Measurements from ENCODE around the gene IPMK.

DNA sequence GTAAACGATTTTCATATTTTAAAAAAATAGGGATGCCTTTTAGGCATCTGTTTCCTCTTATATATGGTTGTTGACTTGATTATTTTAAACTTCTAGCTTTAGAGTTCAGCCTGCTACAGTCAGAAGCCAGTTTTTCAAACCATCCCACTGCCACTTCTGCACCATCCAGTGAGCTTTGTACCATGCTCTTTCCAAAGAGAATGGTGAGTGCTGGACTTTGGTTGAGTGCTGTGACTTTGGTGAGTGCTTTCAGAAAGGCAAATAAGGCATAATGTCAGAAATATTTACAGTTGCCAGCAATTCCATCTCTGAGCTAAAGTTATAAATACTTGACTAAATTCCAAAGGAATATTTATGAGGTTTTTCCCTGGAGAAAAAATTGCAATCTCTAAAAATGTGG, 117.4 kb downstream of the IPMK start:
- TF ChIP-seq, protein P1, sequence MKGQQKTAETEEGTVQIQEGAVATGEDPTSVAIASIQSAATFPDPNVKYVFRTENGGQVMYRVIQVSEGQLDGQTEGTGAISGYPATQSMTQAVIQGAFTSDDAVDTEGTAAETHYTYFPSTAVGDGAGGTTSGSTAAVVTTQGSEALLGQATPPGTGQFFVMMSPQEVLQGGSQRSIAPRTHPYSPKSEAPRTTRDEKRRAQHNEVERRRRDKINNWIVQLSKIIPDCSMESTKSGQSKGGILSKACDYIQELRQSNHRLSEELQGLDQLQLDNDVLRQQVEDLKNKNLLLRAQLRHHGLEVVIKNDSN (CRISPR knock-in tag; IDR thresholded peaks at IDR 0.05): no peak
- TF ChIP-seq, protein P2, sequence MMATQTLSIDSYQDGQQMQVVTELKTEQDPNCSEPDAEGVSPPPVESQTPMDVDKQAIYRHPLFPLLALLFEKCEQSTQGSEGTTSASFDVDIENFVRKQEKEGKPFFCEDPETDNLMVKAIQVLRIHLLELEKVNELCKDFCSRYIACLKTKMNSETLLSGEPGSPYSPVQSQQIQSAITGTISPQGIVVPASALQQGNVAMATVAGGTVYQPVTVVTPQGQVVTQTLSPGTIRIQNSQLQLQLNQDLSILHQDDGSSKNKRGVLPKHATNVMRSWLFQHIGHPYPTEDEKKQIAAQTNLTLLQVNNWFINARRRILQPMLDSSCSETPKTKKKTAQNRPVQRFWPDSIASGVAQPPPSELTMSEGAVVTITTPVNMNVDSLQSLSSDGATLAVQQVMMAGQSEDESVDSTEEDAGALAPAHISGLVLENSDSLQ (IDR thresholded peaks at IDR 0.05): no peak
- TF ChIP-seq, protein P3, sequence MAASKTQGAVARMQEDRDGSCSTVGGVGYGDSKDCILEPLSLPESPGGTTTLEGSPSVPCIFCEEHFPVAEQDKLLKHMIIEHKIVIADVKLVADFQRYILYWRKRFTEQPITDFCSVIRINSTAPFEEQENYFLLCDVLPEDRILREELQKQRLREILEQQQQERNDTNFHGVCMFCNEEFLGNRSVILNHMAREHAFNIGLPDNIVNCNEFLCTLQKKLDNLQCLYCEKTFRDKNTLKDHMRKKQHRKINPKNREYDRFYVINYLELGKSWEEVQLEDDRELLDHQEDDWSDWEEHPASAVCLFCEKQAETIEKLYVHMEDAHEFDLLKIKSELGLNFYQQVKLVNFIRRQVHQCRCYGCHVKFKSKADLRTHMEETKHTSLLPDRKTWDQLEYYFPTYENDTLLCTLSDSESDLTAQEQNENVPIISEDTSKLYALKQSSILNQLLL (CRISPR knock-in tag; IDR thresholded peaks at IDR 0.05; ENCODE audit: borderline replicate concordance): no peak
- no peak for TF ChIP-seq EZH2 (IDR thresholded peaks at IDR 0.05; ENCODE audit: borderline replicate concordance, low read depth, low read length)
- no peak for TF ChIP-seq FOXP1 (CRISPR knock-in tag; IDR thresholded peaks at IDR 0.05)
- no peak for TF ChIP-seq POLR2AphosphoS5 (IDR thresholded peaks at IDR 0.05; ENCODE audit: control insufficient read depth, insufficient read depth, low read depth, low read length)
- TF ChIP-seq, protein P4, sequence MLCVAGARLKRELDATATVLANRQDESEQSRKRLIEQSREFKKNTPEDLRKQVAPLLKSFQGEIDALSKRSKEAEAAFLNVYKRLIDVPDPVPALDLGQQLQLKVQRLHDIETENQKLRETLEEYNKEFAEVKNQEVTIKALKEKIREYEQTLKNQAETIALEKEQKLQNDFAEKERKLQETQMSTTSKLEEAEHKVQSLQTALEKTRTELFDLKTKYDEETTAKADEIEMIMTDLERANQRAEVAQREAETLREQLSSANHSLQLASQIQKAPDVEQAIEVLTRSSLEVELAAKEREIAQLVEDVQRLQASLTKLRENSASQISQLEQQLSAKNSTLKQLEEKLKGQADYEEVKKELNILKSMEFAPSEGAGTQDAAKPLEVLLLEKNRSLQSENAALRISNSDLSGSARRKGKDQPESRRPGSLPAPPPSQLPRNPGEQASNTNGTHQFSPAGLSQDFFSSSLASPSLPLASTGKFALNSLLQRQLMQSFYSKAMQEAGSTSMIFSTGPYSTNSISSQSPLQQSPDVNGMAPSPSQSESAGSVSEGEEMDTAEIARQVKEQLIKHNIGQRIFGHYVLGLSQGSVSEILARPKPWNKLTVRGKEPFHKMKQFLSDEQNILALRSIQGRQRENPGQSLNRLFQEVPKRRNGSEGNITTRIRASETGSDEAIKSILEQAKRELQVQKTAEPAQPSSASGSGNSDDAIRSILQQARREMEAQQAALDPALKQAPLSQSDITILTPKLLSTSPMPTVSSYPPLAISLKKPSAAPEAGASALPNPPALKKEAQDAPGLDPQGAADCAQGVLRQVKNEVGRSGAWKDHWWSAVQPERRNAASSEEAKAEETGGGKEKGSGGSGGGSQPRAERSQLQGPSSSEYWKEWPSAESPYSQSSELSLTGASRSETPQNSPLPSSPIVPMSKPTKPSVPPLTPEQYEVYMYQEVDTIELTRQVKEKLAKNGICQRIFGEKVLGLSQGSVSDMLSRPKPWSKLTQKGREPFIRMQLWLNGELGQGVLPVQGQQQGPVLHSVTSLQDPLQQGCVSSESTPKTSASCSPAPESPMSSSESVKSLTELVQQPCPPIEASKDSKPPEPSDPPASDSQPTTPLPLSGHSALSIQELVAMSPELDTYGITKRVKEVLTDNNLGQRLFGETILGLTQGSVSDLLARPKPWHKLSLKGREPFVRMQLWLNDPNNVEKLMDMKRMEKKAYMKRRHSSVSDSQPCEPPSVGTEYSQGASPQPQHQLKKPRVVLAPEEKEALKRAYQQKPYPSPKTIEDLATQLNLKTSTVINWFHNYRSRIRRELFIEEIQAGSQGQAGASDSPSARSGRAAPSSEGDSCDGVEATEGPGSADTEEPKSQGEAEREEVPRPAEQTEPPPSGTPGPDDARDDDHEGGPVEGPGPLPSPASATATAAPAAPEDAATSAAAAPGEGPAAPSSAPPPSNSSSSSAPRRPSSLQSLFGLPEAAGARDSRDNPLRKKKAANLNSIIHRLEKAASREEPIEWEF (CRISPR knock-in tag; IDR thresholded peaks at IDR 0.05): no peak
- no peak for TF ChIP-seq ARNT (IDR thresholded peaks at IDR 0.05)
